ENCODE results near the gene PARP9. TPM values are rescaled to one million over a fixed set of nuclear protein-coding genes. Genes with fewer than 3 reads are reported as not detected.

Gene PARP9
- total RNA-seq, 2 donors from 2014 or later = 20.2 to 28.0 TPM

GRCh38 chr3:122484985-122485384, 79.1 kb downstream of the PARP9 start:
- no peak for DNase-seq
- Histone ChIP-seq H3K36me3 (no peaks in the 10 kb centered on the region), H3K27ac (no peak overlapping the region), H3K4me1 (no peaks in the 10 kb centered on the region), H3K9ac (ENCODE audit: low read depth in 2 of 2, low read length in 2 of 2) (no peak overlapping the region), H3K27me3 (no peaks in the 10 kb centered on the region), H3K9me3 (no peaks in the 10 kb centered on the region), H3K4me3 (no peak overlapping the region)
- TF ChIP-seq CTCF (IDR thresholded peaks at IDR 0.05) = no peak
- intact Hi-C loops (cut with DNase I) = no loop called here

GRCh38 chr3:122481390-122481789, 82.7 kb downstream of the PARP9 start:
- Histone ChIP-seq H3K4me1 (no peaks in the 10 kb centered on the region), H3K27ac (no peak overlapping the region), H3K27me3 (no peaks in the 10 kb centered on the region), H3K9me3 (no peaks in the 10 kb centered on the region), H3K9ac (ENCODE audit: low read depth in 2 of 2, low read length in 2 of 2) (no peak overlapping the region), H3K4me3 (no peak overlapping the region), H3K36me3 (no peaks in the 10 kb centered on the region)
- no peak for DNase-seq
- no peak for TF ChIP-seq CTCF (IDR thresholded peaks at IDR 0.05)
- intact Hi-C loops (cut with DNase I) = no loop called here

Other genes with a start within 250 kb of the PARP9 start
- gene CSTA, start 239.1 kb downstream of the PARP9 start, total RNA-seq = 1 to 10 TPM in 1 of 2 donors, not detected in 1; 1.2 TPM
- 10 to 100 TPM; 44.5 to 66.6 TPM for gene MIX23, start 181.1 kb downstream of the PARP9 start, total RNA-seq
- gene FAM162A, start 180.1 kb downstream of the PARP9 start, total RNA-seq = 100 to 1,000 TPM; 167 to 310 TPM
- 1 to 10 TPM; 1.9 to 3.6 TPM for gene WDR5B, start 148.2 kb downstream of the PARP9 start, total RNA-seq
- 10 to 100 TPM; 47.4 to 60.4 TPM for gene KPNA1, start 49.4 kb downstream of the PARP9 start, total RNA-seq
- gene DTX3L, start within 50 bp of the PARP9 start, total RNA-seq = 10 to 100 TPM; 44.0 to 46.4 TPM
- 1 to 10 TPM in 1 of 2 donors, under 1 TPM in 1; 0.74 to 1.1 TPM for gene PARP15, start 13.3 kb upstream of the PARP9 start, total RNA-seq
- gene PARP14, start 116.5 kb upstream of the PARP9 start, total RNA-seq = 10 to 100 TPM; 22.8 to 35.9 TPM
- 1 to 10 TPM; 4.1 to 5.7 TPM for gene HSPBAP1, start 229.5 kb upstream of the PARP9 start, total RNA-seq
- gene SLC49A4, start 230.8 kb upstream of the PARP9 start, total RNA-seq = 10 to 100 TPM; 13.7 to 21.3 TPM

Measured in colonic mucosa (tissue), 4 donors.